GM12874 (cell line): ENCODE results near the gene CDH4.

Source experiments
- TF ChIP-seq, protein P1 (sequence below): IDR thresholded peaks from 2 replicates; pipeline ENCODE4 v1.5.1; 2011; ENCODE audit warnings: low read depth, mild to moderate bottlenecking, control low read depth, low read length, moderate library complexity; ENCODE audit not compliant: insufficient read depth

The CDH4 gene

DNA sequence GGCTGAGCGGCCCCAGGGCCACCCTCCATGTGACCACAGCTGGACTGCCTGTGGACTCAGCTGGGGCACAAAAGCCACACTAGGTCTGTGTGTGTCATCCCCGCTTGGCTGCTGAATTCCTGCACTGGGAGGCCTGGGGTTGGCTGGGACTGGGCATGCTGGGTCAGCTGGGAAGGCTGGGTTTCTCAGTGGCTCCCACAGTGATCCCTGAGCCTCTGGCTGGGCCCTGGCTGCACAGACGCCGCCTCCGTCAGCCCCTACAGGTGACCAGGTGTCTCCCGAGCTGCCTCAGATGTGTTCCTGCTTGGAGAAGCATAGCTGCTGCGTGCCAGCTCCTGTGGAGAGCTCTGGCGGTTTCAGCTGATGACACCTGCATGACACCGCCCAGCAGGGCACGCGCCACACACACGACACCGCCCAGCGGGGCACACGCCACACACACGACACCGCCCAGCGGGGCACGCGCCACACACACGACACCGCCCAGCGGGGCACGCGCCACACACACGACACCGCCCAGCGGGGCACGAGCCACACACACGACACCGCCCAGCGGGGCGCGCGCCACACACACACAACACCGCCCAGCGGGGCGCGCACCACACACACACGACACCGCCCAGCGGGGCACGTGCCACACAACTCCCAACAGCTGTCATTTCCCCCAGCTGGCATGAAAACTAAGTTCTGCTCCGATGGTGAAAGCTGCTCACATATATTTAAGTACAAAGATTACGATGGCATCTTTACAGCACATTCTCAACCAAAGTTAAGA is 724.8 kb downstream of the CDH4 start:
- TF ChIP-seq, protein P1, sequence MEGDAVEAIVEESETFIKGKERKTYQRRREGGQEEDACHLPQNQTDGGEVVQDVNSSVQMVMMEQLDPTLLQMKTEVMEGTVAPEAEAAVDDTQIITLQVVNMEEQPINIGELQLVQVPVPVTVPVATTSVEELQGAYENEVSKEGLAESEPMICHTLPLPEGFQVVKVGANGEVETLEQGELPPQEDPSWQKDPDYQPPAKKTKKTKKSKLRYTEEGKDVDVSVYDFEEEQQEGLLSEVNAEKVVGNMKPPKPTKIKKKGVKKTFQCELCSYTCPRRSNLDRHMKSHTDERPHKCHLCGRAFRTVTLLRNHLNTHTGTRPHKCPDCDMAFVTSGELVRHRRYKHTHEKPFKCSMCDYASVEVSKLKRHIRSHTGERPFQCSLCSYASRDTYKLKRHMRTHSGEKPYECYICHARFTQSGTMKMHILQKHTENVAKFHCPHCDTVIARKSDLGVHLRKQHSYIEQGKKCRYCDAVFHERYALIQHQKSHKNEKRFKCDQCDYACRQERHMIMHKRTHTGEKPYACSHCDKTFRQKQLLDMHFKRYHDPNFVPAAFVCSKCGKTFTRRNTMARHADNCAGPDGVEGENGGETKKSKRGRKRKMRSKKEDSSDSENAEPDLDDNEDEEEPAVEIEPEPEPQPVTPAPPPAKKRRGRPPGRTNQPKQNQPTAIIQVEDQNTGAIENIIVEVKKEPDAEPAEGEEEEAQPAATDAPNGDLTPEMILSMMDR, result no peak

DNA sequence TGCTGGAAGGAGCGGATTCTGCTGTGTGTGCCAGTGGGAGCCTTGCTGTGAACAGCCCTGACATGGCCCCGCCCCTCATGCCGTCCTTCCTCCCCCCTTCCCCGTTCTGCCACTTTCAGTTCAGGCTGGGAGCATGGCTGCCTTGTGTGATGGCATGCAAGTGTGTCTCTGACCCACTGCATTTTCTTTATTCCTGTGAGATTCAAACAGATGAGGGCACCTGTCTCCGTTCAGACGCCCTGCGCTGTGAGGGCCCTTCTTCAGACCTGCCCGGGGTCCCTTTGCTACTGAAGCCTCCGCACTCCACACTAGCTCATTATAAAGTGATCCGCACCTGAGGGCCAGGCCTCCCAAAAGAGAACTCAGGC is 725.3 kb downstream of the CDH4 start:
- TF ChIP-seq, protein P1, result no peak

DNA sequence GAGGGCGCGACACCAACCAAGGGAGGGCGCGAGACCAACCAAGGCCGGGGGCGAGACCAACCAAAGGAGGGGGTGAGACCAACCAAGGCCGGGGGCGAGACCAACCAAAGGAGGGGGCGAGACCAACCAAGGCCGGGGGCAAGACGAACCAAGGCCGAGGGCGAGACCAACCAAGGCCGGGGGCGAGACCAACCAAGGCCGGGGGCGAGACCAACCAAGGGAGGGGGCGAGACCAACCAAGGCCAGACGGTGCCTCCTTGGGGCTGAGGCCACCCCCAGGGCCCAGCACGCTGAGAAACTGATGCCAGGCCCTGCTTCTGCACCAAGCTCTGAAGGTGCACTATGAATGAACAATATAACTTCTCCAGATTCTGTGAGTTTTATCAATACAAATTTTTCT is 726.4 kb downstream of the CDH4 start:
- TF ChIP-seq, protein P1, result no peak

DNA sequence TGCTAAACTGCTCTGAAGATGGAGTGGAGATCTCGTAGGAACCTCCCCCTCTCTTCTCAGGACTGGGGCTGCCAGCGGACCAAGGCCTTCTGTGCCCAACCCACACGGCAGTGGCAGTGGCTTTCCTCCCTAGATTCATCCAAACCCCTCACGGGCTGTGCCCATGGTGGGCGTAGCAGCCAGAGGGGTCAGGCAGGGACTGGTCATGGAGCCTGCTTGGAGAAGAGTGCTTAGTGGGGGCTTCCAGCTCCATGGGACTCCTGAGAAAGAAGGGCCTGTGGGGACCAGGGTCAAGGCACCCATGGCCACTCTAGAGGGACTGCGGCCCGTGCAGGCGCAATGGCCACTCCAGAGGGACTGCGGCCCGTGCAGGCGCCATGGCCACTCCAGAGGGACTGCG is 727.0 kb downstream of the CDH4 start:
- TF ChIP-seq, protein P1, result no peak

DNA sequence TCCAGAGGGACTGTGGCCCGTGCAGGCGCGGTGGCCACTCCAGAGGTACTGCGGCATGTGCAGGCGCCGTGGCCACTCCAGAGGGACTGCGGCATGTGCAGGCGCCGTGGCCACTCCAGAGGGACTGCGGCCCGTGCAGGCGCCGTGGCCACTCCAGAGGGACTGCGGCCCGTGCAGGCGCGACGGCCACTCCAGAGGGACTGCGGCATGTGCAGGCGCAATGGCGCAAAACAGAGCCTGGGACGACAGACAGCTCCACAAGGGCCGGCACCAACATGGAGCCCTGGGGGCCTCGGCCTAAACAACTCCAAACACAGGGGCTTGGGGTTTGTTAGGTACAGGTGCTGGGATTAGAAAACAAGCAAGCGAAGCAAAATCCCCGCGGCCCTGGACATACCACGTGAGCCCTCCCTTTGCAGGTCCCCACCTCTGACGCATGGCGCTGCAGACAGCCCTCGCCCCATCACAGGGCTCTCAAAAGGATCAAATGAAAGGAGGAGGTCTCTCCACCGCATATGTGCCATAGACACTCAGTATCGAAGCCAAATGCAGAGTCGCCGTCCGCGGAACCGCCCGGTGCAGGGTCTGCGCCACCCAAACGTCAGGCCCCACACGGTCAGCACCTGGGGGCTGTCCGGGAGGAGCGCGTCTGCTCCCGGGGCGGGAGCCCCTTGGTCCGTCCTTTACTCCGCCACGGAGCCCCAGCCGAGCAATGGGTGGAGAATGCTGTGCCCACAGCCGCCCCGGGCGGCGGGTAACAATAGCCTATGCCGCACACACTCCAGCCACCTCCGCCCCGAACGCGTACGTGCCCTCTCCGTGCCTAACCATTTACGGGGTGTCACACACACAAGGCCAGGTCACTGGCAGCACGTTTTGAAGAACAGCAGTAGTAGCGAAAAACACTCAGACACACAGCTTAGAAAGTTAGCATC is 727.9 kb downstream of the CDH4 start:
- TF ChIP-seq, protein P1, result no peak

DNA sequence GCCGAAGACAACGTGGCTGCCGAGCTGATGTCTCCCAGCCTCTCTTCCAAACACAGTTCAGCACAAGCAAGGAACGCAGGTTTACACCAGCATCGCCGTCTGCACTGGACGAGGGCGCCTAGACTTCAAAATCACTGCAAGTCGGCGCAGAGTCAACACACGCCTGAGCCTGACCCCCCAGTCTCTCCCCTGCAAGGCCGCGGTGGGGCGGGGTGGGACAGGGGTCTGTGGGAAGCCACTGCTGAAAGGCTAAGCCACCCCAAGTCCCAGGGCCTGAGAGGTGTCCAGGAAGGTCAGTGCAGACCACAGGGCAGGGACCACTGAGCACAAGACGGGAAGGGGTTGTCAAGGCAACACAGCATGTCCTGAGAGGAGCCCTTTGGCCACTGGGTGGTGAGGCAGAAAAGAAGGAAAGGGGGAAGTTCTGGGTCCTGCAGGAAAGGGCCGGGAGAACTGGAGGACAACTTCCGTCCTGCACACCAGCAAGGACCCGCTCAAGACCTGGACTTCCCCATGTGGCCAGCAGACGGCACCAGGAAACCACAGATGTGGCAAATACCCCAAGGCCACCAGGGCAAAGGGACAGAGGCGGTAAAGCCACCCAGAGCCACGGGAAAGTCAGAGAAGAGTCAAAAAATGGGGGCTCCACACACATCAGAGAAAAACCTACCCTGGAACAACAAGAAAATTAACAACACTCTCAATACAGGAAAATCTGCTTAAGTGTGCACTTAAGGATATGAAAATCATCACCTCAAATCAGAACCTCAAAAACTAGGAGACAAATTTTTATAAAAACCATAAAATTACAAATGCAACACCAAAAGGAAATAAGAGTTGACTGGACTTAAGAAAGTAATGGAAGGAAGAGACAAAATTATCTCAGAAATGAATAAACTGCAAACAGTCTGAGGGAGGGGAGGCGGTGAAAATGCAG is 728.9 kb downstream of the CDH4 start:
- TF ChIP-seq, protein P1, result peak; percentile 67
